Measurements from ENCODE around the gene SH3RF3. TPM values are rescaled to one million over a fixed set of nuclear protein-coding genes. Genes with fewer than 3 reads are reported as not detected.

Gene SH3RF3
- total RNA-seq, 1 experiment from 2014 or later = 0.34 TPM

GRCh38 chr2:109372614-109373013, 243.6 kb downstream of the SH3RF3 start:
- H3K79me2 ChIP-seq (ENCODE audit: low read length) = no peaks in the 10 kb centered on the region
- H3K4me3 ChIP-seq (ENCODE audit: low read length) = no peak overlapping the region
- no peak overlapping the region for H2AFZ ChIP-seq (ENCODE audit: low read length)
- H3K9me3 ChIP-seq (ENCODE audit: low read length) = no peaks in the 10 kb centered on the region
- no peaks in the 10 kb centered on the region for H3K27me3 ChIP-seq (ENCODE audit: low read length)
- no peaks in the 10 kb centered on the region for H3K4me1 ChIP-seq (ENCODE audit: low read length)
- no peak for DNase-seq
- H3K4me2 ChIP-seq (ENCODE audit: low read depth, low read length, poor library complexity, severe bottlenecking) = no peak overlapping the region
- H3K9me2 ChIP-seq (replicated peaks; ENCODE audit: insufficient read depth, low read length) = no peaks in the 10 kb centered on the region
- H3K9ac ChIP-seq (ENCODE audit: low read length) = no peak overlapping the region
- no peak overlapping the region for H3K27ac ChIP-seq (ENCODE audit: low read length)
- H4K20me1 ChIP-seq (ENCODE audit: insufficient read depth, low read depth, low read length) = no peaks in the 10 kb centered on the region
- H3K36me3 ChIP-seq (ENCODE audit: insufficient read depth, low read length) = no peaks in the 10 kb centered on the region

- no peak overlapping the region for H2AFZ ChIP-seq (ENCODE audit: low read length)
- H3K9me2 ChIP-seq (replicated peaks; ENCODE audit: insufficient read depth, low read length) = no peaks in the 10 kb centered on the region
- H3K9ac ChIP-seq (ENCODE audit: low read length) = no peak overlapping the region
- H3K36me3 ChIP-seq (ENCODE audit: insufficient read depth, low read length) = no peaks in the 10 kb centered on the region
- no peak overlapping the region for H3K4me3 ChIP-seq (ENCODE audit: low read length)
- H3K4me1 ChIP-seq (ENCODE audit: low read length) = no peaks in the 10 kb centered on the region
- H3K27me3 ChIP-seq (ENCODE audit: low read length) = no peaks in the 10 kb centered on the region
- no peak overlapping the region for H3K27ac ChIP-seq (ENCODE audit: low read length)
- H3K4me2 ChIP-seq (ENCODE audit: low read depth, low read length, poor library complexity, severe bottlenecking) = no peak overlapping the region
- no peaks in the 10 kb centered on the region for H3K9me3 ChIP-seq (ENCODE audit: low read length)
- H3K79me2 ChIP-seq (ENCODE audit: low read length) = no peaks in the 10 kb centered on the region
- no peaks in the 10 kb centered on the region for H4K20me1 ChIP-seq (ENCODE audit: insufficient read depth, low read depth, low read length)
- DNase-seq = no peak
Observed at GRCh38 chr2:109373791-109374547, 245.0 kb downstream of the SH3RF3 start.

- Histone ChIP-seq H3K27ac (ENCODE audit: low read length) (no peak overlapping the region), H4K20me1 (ENCODE audit: insufficient read depth, low read depth, low read length) (no peaks in the 10 kb centered on the region), H3K9me2 (replicated peaks; ENCODE audit: insufficient read depth, low read length) (no peaks in the 10 kb centered on the region), H3K4me3 (ENCODE audit: low read length) (no peak overlapping the region), H2AFZ (ENCODE audit: low read length) (no peak overlapping the region), H3K9me3 (ENCODE audit: low read length) (no peaks in the 10 kb centered on the region), H3K4me2 (ENCODE audit: low read depth, low read length, poor library complexity, severe bottlenecking) (no peak overlapping the region), H3K9ac (ENCODE audit: low read length) (no peak overlapping the region), H3K36me3 (ENCODE audit: insufficient read depth, low read length) (no peaks in the 10 kb centered on the region), H3K79me2 (ENCODE audit: low read length) (no peaks in the 10 kb centered on the region), H3K4me1 (ENCODE audit: low read length) (no peaks in the 10 kb centered on the region), H3K27me3 (ENCODE audit: low read length) (no peaks in the 10 kb centered on the region)
- DNase-seq = no peak
Observed at GRCh38 chr2:109374548-109375130, 245.6 kb downstream of the SH3RF3 start.

GRCh38 chr2:109375131-109375561, 246.1 kb downstream of the SH3RF3 start:
- Histone ChIP-seq H3K4me2 (ENCODE audit: low read depth, low read length, poor library complexity, severe bottlenecking) (no peak overlapping the region), H3K9me3 (ENCODE audit: low read length) (no peaks in the 10 kb centered on the region), H4K20me1 (ENCODE audit: insufficient read depth, low read depth, low read length) (no peaks in the 10 kb centered on the region), H3K27me3 (ENCODE audit: low read length) (no peaks in the 10 kb centered on the region), H3K9ac (ENCODE audit: low read length) (no peak overlapping the region), H3K4me1 (ENCODE audit: low read length) (no peaks in the 10 kb centered on the region), H3K4me3 (ENCODE audit: low read length) (no peak overlapping the region), H3K27ac (ENCODE audit: low read length) (no peak overlapping the region), H3K9me2 (replicated peaks; ENCODE audit: insufficient read depth, low read length) (no peaks in the 10 kb centered on the region), H2AFZ (ENCODE audit: low read length) (no peak overlapping the region), H3K36me3 (ENCODE audit: insufficient read depth, low read length) (no peaks in the 10 kb centered on the region), H3K79me2 (ENCODE audit: low read length) (no peaks in the 10 kb centered on the region)
- DNase-seq = no peak

- no peaks in the 10 kb centered on the region for H3K4me1 ChIP-seq (ENCODE audit: low read length)
- no peak for DNase-seq
- no peaks in the 10 kb centered on the region for H3K27me3 ChIP-seq (ENCODE audit: low read length)
- no peaks in the 10 kb centered on the region for H3K79me2 ChIP-seq (ENCODE audit: low read length)
- no peak overlapping the region for H3K9ac ChIP-seq (ENCODE audit: low read length)
- no peak overlapping the region for H3K4me2 ChIP-seq (ENCODE audit: low read depth, low read length, poor library complexity, severe bottlenecking)
- no peaks in the 10 kb centered on the region for H3K9me3 ChIP-seq (ENCODE audit: low read length)
- no peak overlapping the region for H3K4me3 ChIP-seq (ENCODE audit: low read length)
- H3K27ac ChIP-seq (ENCODE audit: low read length) = no peak overlapping the region
- H2AFZ ChIP-seq (ENCODE audit: low read length) = no peak overlapping the region
- H4K20me1 ChIP-seq (ENCODE audit: insufficient read depth, low read depth, low read length) = no peaks in the 10 kb centered on the region
- no peaks in the 10 kb centered on the region for H3K9me2 ChIP-seq (replicated peaks; ENCODE audit: insufficient read depth, low read length)
- no peaks in the 10 kb centered on the region for H3K36me3 ChIP-seq (ENCODE audit: insufficient read depth, low read length)
Observed at GRCh38 chr2:109375656-109376055, 246.7 kb downstream of the SH3RF3 start.

GRCh38 chr2:109376115-109376514, 247.1 kb downstream of the SH3RF3 start:
- Histone ChIP-seq H3K4me1 (ENCODE audit: low read length) (no peaks in the 10 kb centered on the region), H3K4me2 (ENCODE audit: low read depth, low read length, poor library complexity, severe bottlenecking) (no peak overlapping the region), H3K27ac (ENCODE audit: low read length) (no peak overlapping the region), H3K79me2 (ENCODE audit: low read length) (no peaks in the 10 kb centered on the region), H4K20me1 (ENCODE audit: insufficient read depth, low read depth, low read length) (no peaks in the 10 kb centered on the region), H3K27me3 (ENCODE audit: low read length) (no peaks in the 10 kb centered on the region), H3K4me3 (ENCODE audit: low read length) (no peak overlapping the region), H3K9me3 (ENCODE audit: low read length) (no peaks in the 10 kb centered on the region), H3K9me2 (replicated peaks; ENCODE audit: insufficient read depth, low read length) (no peaks in the 10 kb centered on the region), H2AFZ (ENCODE audit: low read length) (no peak overlapping the region), H3K9ac (ENCODE audit: low read length) (no peak overlapping the region), H3K36me3 (ENCODE audit: insufficient read depth, low read length) (no peaks in the 10 kb centered on the region)
- no peak for DNase-seq

- Histone ChIP-seq H3K27me3 (ENCODE audit: low read length) (no peaks in the 10 kb centered on the region), H3K4me2 (ENCODE audit: low read depth, low read length, poor library complexity, severe bottlenecking) (no peak overlapping the region), H3K9ac (ENCODE audit: low read length) (no peak overlapping the region), H3K9me2 (replicated peaks; ENCODE audit: insufficient read depth, low read length) (no peaks in the 10 kb centered on the region), H3K36me3 (ENCODE audit: insufficient read depth, low read length) (no peaks in the 10 kb centered on the region), H3K4me3 (ENCODE audit: low read length) (no peak overlapping the region), H3K79me2 (ENCODE audit: low read length) (no peaks in the 10 kb centered on the region), H3K27ac (ENCODE audit: low read length) (no peak overlapping the region), H2AFZ (ENCODE audit: low read length) (no peak overlapping the region), H3K9me3 (ENCODE audit: low read length) (no peaks in the 10 kb centered on the region), H3K4me1 (ENCODE audit: low read length) (no peaks in the 10 kb centered on the region), H4K20me1 (ENCODE audit: insufficient read depth, low read depth, low read length) (no peaks in the 10 kb centered on the region)
- DNase-seq = no peak
Observed at GRCh38 chr2:109376796-109377495, 247.9 kb downstream of the SH3RF3 start.

GRCh38 chr2:109377976-109378375, 249.0 kb downstream of the SH3RF3 start:
- Histone ChIP-seq H3K9me2 (replicated peaks; ENCODE audit: insufficient read depth, low read length) (no peaks in the 10 kb centered on the region), H3K27ac (ENCODE audit: low read length) (no peak overlapping the region), H3K4me3 (ENCODE audit: low read length) (no peak overlapping the region), H3K9ac (ENCODE audit: low read length) (no peak overlapping the region), H3K27me3 (ENCODE audit: low read length) (no peaks in the 10 kb centered on the region), H2AFZ (ENCODE audit: low read length) (no peak overlapping the region), H3K36me3 (ENCODE audit: insufficient read depth, low read length) (no peaks in the 10 kb centered on the region), H4K20me1 (ENCODE audit: insufficient read depth, low read depth, low read length) (no peaks in the 10 kb centered on the region), H3K79me2 (ENCODE audit: low read length) (no peaks in the 10 kb centered on the region), H3K4me1 (ENCODE audit: low read length) (no peaks in the 10 kb centered on the region), H3K4me2 (ENCODE audit: low read depth, low read length, poor library complexity, severe bottlenecking) (no peak overlapping the region), H3K9me3 (ENCODE audit: low read length) (no peaks in the 10 kb centered on the region)
- DNase-seq = no peak
